ENCODE results near the gene TMEM37. TPM values are rescaled to one million over a fixed set of nuclear protein-coding genes. Genes with fewer than 3 reads are reported as not detected.

TMEM37 gene
- total and polyA plus RNA-seq, 9 of the 15 experiments (the other 6 are each of a cell fraction or from before 2014, with no cell fraction given), result 0.03 to 0.64 (median 0.31) TPM; not detected in 1

DNA sequence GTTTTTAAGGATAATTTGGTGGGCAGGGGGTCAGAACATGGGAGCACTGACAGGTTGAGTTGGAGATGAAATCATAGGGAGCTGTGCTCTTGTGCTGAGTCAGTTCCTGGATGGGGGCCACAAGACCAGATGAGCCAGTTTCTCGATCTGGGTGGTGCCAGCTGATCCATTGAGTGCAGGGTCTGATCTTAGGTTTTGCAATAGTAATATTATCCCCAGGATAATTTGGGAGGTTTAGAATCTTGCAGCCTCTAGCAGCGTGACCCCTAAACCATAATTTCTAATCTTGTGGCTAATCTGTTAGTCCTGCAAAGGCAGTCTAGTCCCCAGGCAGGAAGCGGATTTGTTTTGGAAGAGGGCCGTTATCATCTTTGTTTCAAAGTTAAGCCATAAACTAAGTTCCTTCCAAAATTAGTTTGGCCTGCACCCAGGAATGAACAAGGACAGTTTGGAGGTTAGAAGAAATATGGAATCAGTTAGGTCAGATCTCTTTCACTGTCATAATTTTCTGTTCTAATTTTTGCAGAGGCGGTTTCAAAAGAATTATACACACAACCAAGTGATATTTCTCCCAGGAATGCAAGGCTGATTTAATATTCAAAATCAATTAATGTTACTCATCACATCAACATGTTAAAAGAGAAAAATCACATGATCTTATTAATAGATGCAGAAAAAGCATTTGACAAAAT lies 41.9 kb upstream of the TMEM37 start (continued):
- TF ChIP-seq CHD1 (IDR thresholded peaks at IDR 0.05; ENCODE audit: low read length) (no peak), FOXJ2 (tag; IDR thresholded peaks at IDR 0.05) (peak; percentile 41; the same call in 1 of the 2 replicates), MAFF (IDR thresholded peaks at IDR 0.05; ENCODE audit: low read length) (peak; percentile 21; the same call in 1 of the 2 replicates), MCM7 (IDR thresholded peaks at IDR 0.05) (no peak), KLF6 (CRISPR knock-in tag; IDR thresholded peaks at IDR 0.05; ENCODE audit: borderline replicate concordance) (no peak), ZNF184 (CRISPR knock-in tag; IDR thresholded peaks at IDR 0.05) (no peak), ILK (tag; IDR thresholded peaks at IDR 0.05; ENCODE audit: borderline replicate concordance, low read depth) (no peak), ZKSCAN1 (IDR thresholded peaks at IDR 0.05; ENCODE audit: low read depth, low read length) (no peak), ZBTB1 (CRISPR knock-in tag; IDR thresholded peaks at IDR 0.05; ENCODE audit: borderline replicate concordance, low read depth) (no peak), HNRNPLL (IDR thresholded peaks at IDR 0.05; ENCODE audit: low read depth, low read length, poor library complexity, severe bottlenecking) (no peak), TEAD1 (CRISPR knock-in tag; IDR thresholded peaks at IDR 0.05) (0 out of 4 replicates have a peak, but pooled peaks of 1 of the 2 experiments have one; percentile 23), MAFG (tag; conservative IDR thresholded peaks at IDR 0.05) (peak; percentile 46; the same call in 1 of the 2 replicates), ZNF143 (CRISPR knock-in tag; IDR thresholded peaks at IDR 0.05) (no peak), LARP7 (IDR thresholded peaks at IDR 0.05) (no peak), SOX6 (IDR thresholded peaks at IDR 0.05) (no peak), ZFP30 (CRISPR knock-in tag; IDR thresholded peaks at IDR 0.05; ENCODE audit: borderline replicate concordance) (no peak), HDAC2 (IDR thresholded peaks at IDR 0.05) (no peak), EZH2 (IDR thresholded peaks at IDR 0.05; ENCODE audit: borderline replicate concordance, low read depth, low read length) (no peak)
- TF ChIP-seq, protein P1, sequence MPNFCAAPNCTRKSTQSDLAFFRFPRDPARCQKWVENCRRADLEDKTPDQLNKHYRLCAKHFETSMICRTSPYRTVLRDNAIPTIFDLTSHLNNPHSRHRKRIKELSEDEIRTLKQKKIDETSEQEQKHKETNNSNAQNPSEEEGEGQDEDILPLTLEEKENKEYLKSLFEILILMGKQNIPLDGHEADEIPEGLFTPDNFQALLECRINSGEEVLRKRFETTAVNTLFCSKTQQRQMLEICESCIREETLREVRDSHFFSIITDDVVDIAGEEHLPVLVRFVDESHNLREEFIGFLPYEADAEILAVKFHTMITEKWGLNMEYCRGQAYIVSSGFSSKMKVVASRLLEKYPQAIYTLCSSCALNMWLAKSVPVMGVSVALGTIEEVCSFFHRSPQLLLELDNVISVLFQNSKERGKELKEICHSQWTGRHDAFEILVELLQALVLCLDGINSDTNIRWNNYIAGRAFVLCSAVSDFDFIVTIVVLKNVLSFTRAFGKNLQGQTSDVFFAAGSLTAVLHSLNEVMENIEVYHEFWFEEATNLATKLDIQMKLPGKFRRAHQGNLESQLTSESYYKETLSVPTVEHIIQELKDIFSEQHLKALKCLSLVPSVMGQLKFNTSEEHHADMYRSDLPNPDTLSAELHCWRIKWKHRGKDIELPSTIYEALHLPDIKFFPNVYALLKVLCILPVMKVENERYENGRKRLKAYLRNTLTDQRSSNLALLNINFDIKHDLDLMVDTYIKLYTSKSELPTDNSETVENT (CRISPR knock-in tag; IDR thresholded peaks at IDR 0.05), result no peak
- TF ChIP-seq, protein P2, sequence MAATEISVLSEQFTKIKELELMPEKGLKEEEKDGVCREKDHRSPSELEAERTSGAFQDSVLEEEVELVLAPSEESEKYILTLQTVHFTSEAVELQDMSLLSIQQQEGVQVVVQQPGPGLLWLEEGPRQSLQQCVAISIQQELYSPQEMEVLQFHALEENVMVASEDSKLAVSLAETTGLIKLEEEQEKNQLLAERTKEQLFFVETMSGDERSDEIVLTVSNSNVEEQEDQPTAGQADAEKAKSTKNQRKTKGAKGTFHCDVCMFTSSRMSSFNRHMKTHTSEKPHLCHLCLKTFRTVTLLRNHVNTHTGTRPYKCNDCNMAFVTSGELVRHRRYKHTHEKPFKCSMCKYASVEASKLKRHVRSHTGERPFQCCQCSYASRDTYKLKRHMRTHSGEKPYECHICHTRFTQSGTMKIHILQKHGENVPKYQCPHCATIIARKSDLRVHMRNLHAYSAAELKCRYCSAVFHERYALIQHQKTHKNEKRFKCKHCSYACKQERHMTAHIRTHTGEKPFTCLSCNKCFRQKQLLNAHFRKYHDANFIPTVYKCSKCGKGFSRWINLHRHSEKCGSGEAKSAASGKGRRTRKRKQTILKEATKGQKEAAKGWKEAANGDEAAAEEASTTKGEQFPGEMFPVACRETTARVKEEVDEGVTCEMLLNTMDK (IDR thresholded peaks at IDR 0.05; ENCODE audit: borderline replicate concordance, insufficient read depth, low read depth, low read length, poor library complexity, severe bottlenecking), result no peak
- TF ChIP-seq, protein P3, sequence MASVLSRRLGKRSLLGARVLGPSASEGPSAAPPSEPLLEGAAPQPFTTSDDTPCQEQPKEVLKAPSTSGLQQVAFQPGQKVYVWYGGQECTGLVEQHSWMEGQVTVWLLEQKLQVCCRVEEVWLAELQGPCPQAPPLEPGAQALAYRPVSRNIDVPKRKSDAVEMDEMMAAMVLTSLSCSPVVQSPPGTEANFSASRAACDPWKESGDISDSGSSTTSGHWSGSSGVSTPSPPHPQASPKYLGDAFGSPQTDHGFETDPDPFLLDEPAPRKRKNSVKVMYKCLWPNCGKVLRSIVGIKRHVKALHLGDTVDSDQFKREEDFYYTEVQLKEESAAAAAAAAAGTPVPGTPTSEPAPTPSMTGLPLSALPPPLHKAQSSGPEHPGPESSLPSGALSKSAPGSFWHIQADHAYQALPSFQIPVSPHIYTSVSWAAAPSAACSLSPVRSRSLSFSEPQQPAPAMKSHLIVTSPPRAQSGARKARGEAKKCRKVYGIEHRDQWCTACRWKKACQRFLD (CRISPR knock-in tag; IDR thresholded peaks at IDR 0.05), result no peak; the same call in 1 of the 2 replicates
- TF ChIP-seq, protein P4, sequence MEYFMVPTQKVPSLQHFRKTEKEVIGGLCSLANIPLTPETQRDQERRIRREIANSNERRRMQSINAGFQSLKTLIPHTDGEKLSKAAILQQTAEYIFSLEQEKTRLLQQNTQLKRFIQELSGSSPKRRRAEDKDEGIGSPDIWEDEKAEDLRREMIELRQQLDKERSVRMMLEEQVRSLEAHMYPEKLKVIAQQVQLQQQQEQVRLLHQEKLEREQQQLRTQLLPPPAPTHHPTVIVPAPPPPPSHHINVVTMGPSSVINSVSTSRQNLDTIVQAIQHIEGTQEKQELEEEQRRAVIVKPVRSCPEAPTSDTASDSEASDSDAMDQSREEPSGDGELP (CRISPR knock-in tag; IDR thresholded peaks at IDR 0.05; ENCODE audit: borderline replicate concordance), result peak; percentile 47; the same call in 1 of the 2 replicates

Measured in K562 (cell line).